ENCODE data around the gene SERPINB1.

DNA sequence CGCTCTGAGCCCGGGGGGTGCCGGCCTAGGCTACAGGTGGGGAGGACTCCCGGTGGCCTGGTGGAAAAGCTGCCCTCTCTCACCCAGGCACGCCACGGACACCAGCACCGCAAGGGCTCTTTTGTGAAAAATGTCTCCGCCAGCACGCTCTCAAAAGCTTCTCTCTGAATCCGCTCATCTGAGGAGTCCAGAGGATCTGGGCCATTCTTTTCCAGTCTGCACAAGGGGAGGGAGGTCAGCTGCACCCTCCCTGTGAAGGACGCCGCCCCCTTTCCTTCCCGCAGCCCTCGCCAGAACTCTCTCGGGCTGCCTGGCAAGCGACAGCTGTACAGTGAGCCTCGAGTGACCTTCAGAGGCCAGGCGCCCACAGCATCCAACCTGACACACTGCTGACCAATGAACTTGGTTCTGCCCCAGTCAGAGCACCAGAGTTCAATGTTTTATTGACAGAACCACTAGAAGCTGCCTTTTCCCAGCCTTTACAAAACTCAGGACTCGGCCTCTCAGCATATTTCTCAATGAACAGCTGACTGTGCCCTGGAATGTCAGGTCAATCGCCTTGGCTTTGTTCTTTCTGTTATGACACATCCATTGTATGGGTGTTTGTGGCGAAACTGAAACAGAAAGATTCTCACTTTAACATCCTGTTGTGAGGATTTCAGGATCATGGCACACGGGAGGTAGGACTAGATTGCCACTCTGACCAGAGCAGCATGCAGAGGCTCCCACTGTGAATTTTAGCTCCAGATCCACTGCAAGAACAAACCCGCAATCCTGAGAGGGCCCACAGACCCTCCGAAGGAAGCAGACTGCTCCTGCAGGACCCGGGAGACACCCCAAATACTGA is 34.8 kb upstream of the SERPINB1 start:
- TF ChIP-seq EP300 (IDR thresholded peaks at IDR 0.05): peak in 1 of 2 donors; percentile 87
- TF ChIP-seq CTCF (IDR thresholded peaks at IDR 0.05): no peak

All from tibial nerve (tissue), 4 donors.